Sigmoid colon (tissue), 7 donors: Measurements from ENCODE around the gene ZNF888. TPM values are rescaled to one million over a fixed set of nuclear protein-coding genes. Genes with fewer than 3 reads are reported as not detected.
"Not testable (repeated sequence)": the region's sequence is repeated elsewhere in the genome, so short reads cannot be mapped to it uniquely, and the experiment has no call there.

Source experiments
- DNase-seq: peaks from one replicate; pipeline ENCODE4 v3.0.0-alpha.2; 2019
- H3K27ac ChIP-seq, 4 donors: fragments of 200-600 bp; sonication (generic); one replicate each; pipeline ENCODE4 v1.5.1; 2016 to 2019; ENCODE audit warnings: mild to moderate bottlenecking in 1 of 4
- H3K27me3 ChIP-seq, 3 donors: fragments of 200-600 bp; sonication (generic); one replicate each; pipeline ENCODE4 v1.5.1; 2019; ENCODE audit warnings: mild to moderate bottlenecking in 1 of 3
- H3K36me3 ChIP-seq, 4 donors: fragments of 200-600 bp; sonication (generic); one replicate each; pipeline ENCODE4 v1.5.1; 2016 to 2019
- H3K4me1 ChIP-seq, 4 donors: fragments of 200-600 bp; sonication (generic); one replicate each; pipeline ENCODE4 v1.5.1; 2017 to 2019
- H3K4me3 ChIP-seq, 4 donors: fragments of 200-600 bp; sonication (generic); one replicate each; pipeline ENCODE4 v1.5.1; 2017 to 2019; ENCODE audit warnings: mild to moderate bottlenecking in 2 of 4, moderate library complexity in 1 of 4
- H3K9me3 ChIP-seq, 4 donors: fragments of 200-600 bp in 3 of 4; sonication (generic) in 3 of 4; one replicate each; pipeline versions ENCODE4 v1.5.1 to v1.6.1; 2013 to 2019
- CTCF ChIP-seq, 4 experiments: fragments of 450-650 bp in 3 of 4; fragments of 200-600 bp in 1 of 4; IDR thresholded peaks; one replicate each; pipeline ENCODE4 v1.5.1; 2016 to 2019; ENCODE audit warnings: antibody characterized with exemption in 4 of 4, mild to moderate bottlenecking in 3 of 4, moderate library complexity in 2 of 4
- EP300 ChIP-seq, 4 donors: sonication (generic); formaldehyde crosslinking; IDR thresholded peaks; one replicate each; pipeline ENCODE4 v1.6.1; 2017; ENCODE audit warnings: antibody characterized with exemption in 4 of 4
- POLR2A ChIP-seq, 2 donors: fragments of 450-650 bp; IDR thresholded peaks; one replicate each; pipeline ENCODE4 v1.6.1; 2016; ENCODE audit warnings: antibody characterized with exemption in 2 of 2, mild to moderate bottlenecking in 2 of 2, moderate library complexity in 2 of 2
- POLR2AphosphoS5 ChIP-seq, 4 donors: sonication (generic); formaldehyde crosslinking; IDR thresholded peaks; one replicate each; pipeline ENCODE4 v1.6.1; 2017; ENCODE audit warnings: antibody characterized with exemption in 4 of 4
- WGBS, 2 donors: extraction: QIAGEN DNeasy Blood & Tissue Kit; methylation state at CpG; one replicate each; pipeline ENCODE4 v1.1.7; 2013; 5-methylcytosine and 5-hydroxymethylcytosine counted together
- intact Hi-C: fragments of 100-400 bp; cut with DNase I; formaldehyde crosslinking; loops from one replicate; pipeline ENCODE4 v1.15.1; 2023
- polyA plus RNA-seq, 3 donors: library from polyadenylated mRNA; stranded (reverse); fragments of 200-250 nt; gene quantifications; one replicate each; pipeline ENCODE4 v1.2.3, GENCODE V29; 2013
- total RNA-seq, 4 donors: library from RNA; depleted of rRNA; stranded (reverse); fragments of >200 nt; gene quantifications; one replicate each; pipeline ENCODE4 v1.1.0, GENCODE V29; 2016
- donor health status: healthy with polysubstance abuse.
- donor health status: Bipolar disorder and iron deficiency.
- donor health status: healthy.

The ZNF888 gene
- total and polyA plus RNA-seq, 7 donors = 1.8 to 5.0 (median 3.9) TPM

DNA sequence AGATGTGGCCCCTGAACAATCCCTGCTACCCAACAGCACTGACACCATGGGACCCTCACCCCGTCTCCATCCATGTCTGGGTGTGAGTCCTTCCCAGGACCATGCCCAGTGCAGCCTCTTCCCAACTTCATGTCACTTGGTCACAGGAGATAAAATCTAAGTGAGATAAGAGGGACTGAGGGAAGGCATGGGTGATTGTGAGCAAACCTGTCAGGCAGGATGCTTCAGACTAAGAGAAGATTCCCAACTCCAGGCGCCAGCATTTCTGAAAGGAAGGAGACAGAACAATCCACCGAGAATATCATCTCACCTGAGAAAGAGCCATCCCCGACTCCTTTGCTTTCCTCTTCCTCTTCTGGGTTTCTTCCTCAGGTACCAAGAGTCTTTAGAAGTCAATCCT lies 33.3 kb downstream of the ZNF888 start:
- 94 to 97% methylated on average over 4 of the region's 4 CpGs for WGBS, 2 donors
- Histone ChIP-seq H3K27me3 (no peaks in the 10 kb centered on the region), H3K27ac (no peak overlapping the region), H3K9me3 (no peaks in the 10 kb centered on the region), H3K4me3 (no peak overlapping the region), H3K36me3 (peaks cover under 1 to 70% (median 25%) of the 10 kb centered on the region in 4 donors), H3K4me1 (no peaks in the 10 kb centered on the region)
- TF ChIP-seq POLR2A (IDR thresholded peaks at IDR 0.05) = no peak
- TF ChIP-seq EP300 (IDR thresholded peaks at IDR 0.05) = no peak
- TF ChIP-seq CTCF (IDR thresholded peaks at IDR 0.05) = no peak
- TF ChIP-seq POLR2AphosphoS5 (IDR thresholded peaks at IDR 0.05) = no peak
- DNase-seq = no peak
- intact Hi-C loops = no loop called here

- H3K36me3 ChIP-seq = peaks cover 6 to 79% (median 31%) of the 10 kb centered on the region in 4 donors
- no peak overlapping the region for H3K27ac ChIP-seq
- intact Hi-C loops = no loop called here
- WGBS, 2 donors = 92 to 95% methylated on average over 7 of the region's 7 CpGs
- no peak for DNase-seq
- H3K27me3 ChIP-seq = no peaks in the 10 kb centered on the region
- no peak overlapping the region for H3K4me3 ChIP-seq
- H3K9me3 ChIP-seq = peaks cover 0 to 5% (median 0%) of the 10 kb centered on the region in 4 donors
- TF ChIP-seq CTCF (IDR thresholded peaks at IDR 0.05) (no peak), EP300 (IDR thresholded peaks at IDR 0.05) (no peak), POLR2A (IDR thresholded peaks at IDR 0.05) (no peak), POLR2AphosphoS5 (IDR thresholded peaks at IDR 0.05) (no peak)
- no peaks in the 10 kb centered on the region for H3K4me1 ChIP-seq
Measured at GRCh38 chr19:52889076-52889475, 34.2 kb downstream of the ZNF888 start.

GRCh38 chr19:52880895-52881389 lies 42.3 kb downstream of the ZNF888 start:
- intact Hi-C loops = no loop called here
- WGBS, 2 donors = 89% methylated on average over 11 of the region's 11 CpGs
- H3K4me1 ChIP-seq = no peaks in the 10 kb centered on the region
- no peak for TF ChIP-seq CTCF (IDR thresholded peaks at IDR 0.05)
- TF ChIP-seq POLR2A (IDR thresholded peaks at IDR 0.05) = no peak
- no peak for TF ChIP-seq EP300 (IDR thresholded peaks at IDR 0.05)
- TF ChIP-seq POLR2AphosphoS5 (IDR thresholded peaks at IDR 0.05) = no peak
- no peak overlapping the region for H3K4me3 ChIP-seq
- H3K27me3 ChIP-seq = no peaks in the 10 kb centered on the region
- H3K36me3 ChIP-seq = peaks cover 3 to 76% (median 54%) of the 10 kb centered on the region in 4 donors
- H3K9me3 ChIP-seq = peaks cover 0 to 39% (median 9%) of the 10 kb centered on the region in 4 donors
- no peak for DNase-seq
- no peak overlapping the region for H3K27ac ChIP-seq

DNA sequence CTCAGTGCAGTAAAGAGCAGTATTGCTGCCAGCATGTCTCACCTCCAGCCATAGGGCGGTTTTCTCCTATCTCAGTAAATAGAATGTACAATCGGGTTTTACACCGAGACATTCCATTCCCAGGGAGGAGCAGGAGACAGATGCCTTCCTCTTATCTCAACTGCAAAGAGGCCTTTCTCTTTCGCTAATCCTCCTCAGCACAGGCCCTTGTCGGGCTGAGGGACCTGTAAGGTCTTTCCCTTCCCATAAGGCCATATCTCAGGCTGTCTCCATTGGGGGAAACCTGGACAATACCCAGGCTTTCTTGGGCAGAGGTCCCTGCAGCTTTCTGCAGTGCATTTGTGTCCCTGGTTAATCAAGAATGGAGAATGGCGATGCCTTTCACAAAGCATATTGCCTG lies 50.2 kb downstream of the ZNF888 start:
- H3K27ac ChIP-seq, H3K27me3 ChIP-seq, H3K36me3 ChIP-seq, DNase-seq, H3K4me1 ChIP-seq, intact Hi-C loops, H3K9me3 ChIP-seq, H3K4me3 ChIP-seq: not testable (repeated sequence)
- WGBS, 2 donors = 72 to 77% methylated on average over 6 of the region's 6 CpGs

DNA sequence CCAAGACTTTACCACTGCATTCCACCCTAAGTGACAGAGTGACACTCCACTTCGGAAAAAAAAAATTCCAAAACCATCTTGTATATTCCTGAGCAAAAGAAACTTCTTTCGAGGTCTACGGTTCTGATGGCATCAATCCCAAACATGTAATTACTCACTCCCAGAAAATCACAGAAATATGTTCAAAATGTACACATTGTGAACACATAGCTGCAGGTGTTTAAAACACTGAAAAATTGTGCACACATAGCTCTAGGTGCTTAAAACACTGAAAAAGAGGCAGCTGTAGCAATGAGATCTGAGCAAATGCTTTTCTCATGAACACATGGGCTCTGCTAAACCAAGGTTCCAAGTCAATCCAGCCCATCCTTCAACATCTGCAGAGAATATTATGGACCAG lies 51.8 kb downstream of the ZNF888 start:
- H3K4me3 ChIP-seq = no peak overlapping the region
- no peak for DNase-seq
- WGBS, 2 donors = 95 to 97% methylated on average over 3 of the region's 3 CpGs
- H3K27ac ChIP-seq = no peak overlapping the region
- intact Hi-C loops = no loop called here
- TF ChIP-seq EP300 (IDR thresholded peaks at IDR 0.05) = no peak
- TF ChIP-seq POLR2A (IDR thresholded peaks at IDR 0.05) = no peak
- TF ChIP-seq CTCF (IDR thresholded peaks at IDR 0.05) = no peak
- TF ChIP-seq POLR2AphosphoS5 (IDR thresholded peaks at IDR 0.05) = no peak
- peaks cover 0 to 6% (median 0%) of the 10 kb centered on the region in 4 donors for H3K36me3 ChIP-seq
- no peaks in the 10 kb centered on the region for H3K27me3 ChIP-seq
- H3K9me3 ChIP-seq = no peaks in the 10 kb centered on the region
- H3K4me1 ChIP-seq = no peaks in the 10 kb centered on the region

- H3K27ac ChIP-seq, H3K9me3 ChIP-seq, H3K4me1 ChIP-seq, H3K36me3 ChIP-seq, intact Hi-C loops, DNase-seq, H3K4me3 ChIP-seq, H3K27me3 ChIP-seq: not testable (repeated sequence)
- 89 to 97% methylated on average over 11 of the region's 11 CpGs for WGBS, 2 donors
Measured at GRCh38 chr19:52868031-52868430, 55.2 kb downstream of the ZNF888 start.
